Hepatocyte (in vitro differentiated cells): Measurements from ENCODE around the gene WDR36. TPM values are rescaled to one million over a fixed set of nuclear protein-coding genes. Genes with fewer than 3 reads are reported as not detected.

Experiments
- DNase-seq: peaks from one replicate; pipeline ENCODE4 v3.0.0-alpha.2; 2016; ENCODE audit warnings: low spot score
- H2AFZ ChIP-seq: fragments of 200-600 bp; sonication (generic); 2 replicates; pipeline ENCODE4 v1.6.0; 2016; ENCODE audit warnings: antibody characterized with exemption, mild to moderate bottlenecking
- H3K27ac ChIP-seq: fragments of 200-600 bp; sonication (generic); 2 replicates; pipeline ENCODE4 v1.5.1; 2016; ENCODE audit warnings: mild to moderate bottlenecking
- H3K27me3 ChIP-seq: fragments of 200-600 bp; sonication (generic); 2 replicates; pipeline ENCODE4 v1.6.1; 2016
- H3K36me3 ChIP-seq: fragments of 200-600 bp; sonication (generic); replicated peaks from 2 replicates; pipeline ENCODE4 v1.5.1; 2016; ENCODE audit warnings: low read depth; ENCODE audit not compliant: insufficient read depth
- H3K4me1 ChIP-seq: fragments of 200-600 bp; sonication (generic); 2 replicates; pipeline ENCODE4 v1.5.1; 2016; ENCODE audit warnings: mild to moderate bottlenecking, moderate library complexity; ENCODE audit not compliant: insufficient read depth
- H3K4me2 ChIP-seq: fragments of 200-600 bp; sonication (generic); 2 replicates; pipeline ENCODE4 v1.6.0; 2016
- H3K4me3 ChIP-seq: fragments of 200-600 bp; sonication (generic); 2 replicates; pipeline ENCODE4 v1.5.1; 2016; ENCODE audit warnings: mild to moderate bottlenecking
- H3K79me2 ChIP-seq: fragments of 200-600 bp; sonication (generic); 2 replicates; pipeline ENCODE4 v1.6.0; 2017; ENCODE audit warnings: mild to moderate bottlenecking
- H3K9me2 ChIP-seq: fragments of 200-600 bp; sonication (generic); replicated peaks from 2 replicates; pipeline ENCODE4 v1.6.0; 2017; ENCODE audit warnings: mild to moderate bottlenecking; ENCODE audit not compliant: insufficient read depth
- H3K9me3 ChIP-seq: fragments of 200-600 bp; sonication (generic); 2 replicates; pipeline ENCODE4 v1.5.1; 2016; ENCODE audit warnings: low read depth, mild to moderate bottlenecking
- H4K20me1 ChIP-seq: fragments of 200-600 bp; sonication (generic); 2 replicates; pipeline ENCODE4 v1.6.0; 2016; ENCODE audit warnings: mild to moderate bottlenecking; ENCODE audit not compliant: insufficient read depth, poor library complexity, severe bottlenecking
- EZH2 ChIP-seq: fragments of 200-600 bp; sonication (generic); IDR thresholded peaks from 2 replicates; pipeline ENCODE4 v1.6.1; 2016; ENCODE audit warnings: antibody characterized with exemption, mild to moderate bottlenecking, borderline replicate concordance
- EZH2phosphoT487 ChIP-seq: fragments of 200-600 bp; sonication (generic); IDR thresholded peaks from one replicate; pipeline ENCODE4 v1.6.1; 2018; ENCODE audit warnings: antibody characterized with exemption, mild to moderate bottlenecking, low read depth, moderate library complexity; ENCODE audit not compliant: unreplicated experiment, severe bottlenecking
- WGBS: methylation state at CpG from one replicate; pipeline ENCODE4 v1.1.6; 2016; ENCODE audit warnings: low lambda C conversion rate; ENCODE audit errors: missing lambda C conversion rate; 5-methylcytosine and 5-hydroxymethylcytosine counted together
- polyA plus RNA-seq: library from polyadenylated mRNA; unstranded; fragments of >200 nt; fragmentation: Nextera tagmentation; extraction: Ambion mirVana; gene quantifications from 2 replicates; pipeline ENCODE4 v1.2.1, GENCODE V29; 2016
- total RNA-seq: library from RNA; depleted of rRNA; stranded (reverse); fragments of >200 nt; gene quantifications from 2 replicates; pipeline ENCODE4 v1.2.3, GENCODE V29; 2014
- TF ChIP-seq, protein P1 (sequence below): fragments of 200-600 bp; sonication (generic); IDR thresholded peaks from 2 replicates; pipeline ENCODE4 v1.5.1; 2016; ENCODE audit warnings: antibody characterized with exemption, mild to moderate bottlenecking; ENCODE audit not compliant: poor library complexity

Gene WDR36
- total and polyA plus RNA-seq, 2 experiments from 2014 or later = 9.1 to 28.7 TPM

GRCh38 chr5:111127453-111128195 is 35.5 kb downstream of the WDR36 start:
- Histone ChIP-seq H3K4me3 (no peak overlapping the region), H3K9me2 (no peaks in the 10 kb centered on the region), H3K4me1 (no peaks in the 10 kb centered on the region), H3K27ac (no peak overlapping the region), H3K79me2 (no peaks in the 10 kb centered on the region), H2AFZ (no peak overlapping the region), H4K20me1 (no peaks in the 10 kb centered on the region), H3K27me3 (no peaks in the 10 kb centered on the region), H3K4me2 (no peak overlapping the region), H3K9me3 (no peaks in the 10 kb centered on the region), H3K36me3 (peaks cover 5% of the 10 kb centered on the region)
- TF ChIP-seq EZH2phosphoT487 (no peak), EZH2 (no peak)
- TF ChIP-seq, protein P1, sequence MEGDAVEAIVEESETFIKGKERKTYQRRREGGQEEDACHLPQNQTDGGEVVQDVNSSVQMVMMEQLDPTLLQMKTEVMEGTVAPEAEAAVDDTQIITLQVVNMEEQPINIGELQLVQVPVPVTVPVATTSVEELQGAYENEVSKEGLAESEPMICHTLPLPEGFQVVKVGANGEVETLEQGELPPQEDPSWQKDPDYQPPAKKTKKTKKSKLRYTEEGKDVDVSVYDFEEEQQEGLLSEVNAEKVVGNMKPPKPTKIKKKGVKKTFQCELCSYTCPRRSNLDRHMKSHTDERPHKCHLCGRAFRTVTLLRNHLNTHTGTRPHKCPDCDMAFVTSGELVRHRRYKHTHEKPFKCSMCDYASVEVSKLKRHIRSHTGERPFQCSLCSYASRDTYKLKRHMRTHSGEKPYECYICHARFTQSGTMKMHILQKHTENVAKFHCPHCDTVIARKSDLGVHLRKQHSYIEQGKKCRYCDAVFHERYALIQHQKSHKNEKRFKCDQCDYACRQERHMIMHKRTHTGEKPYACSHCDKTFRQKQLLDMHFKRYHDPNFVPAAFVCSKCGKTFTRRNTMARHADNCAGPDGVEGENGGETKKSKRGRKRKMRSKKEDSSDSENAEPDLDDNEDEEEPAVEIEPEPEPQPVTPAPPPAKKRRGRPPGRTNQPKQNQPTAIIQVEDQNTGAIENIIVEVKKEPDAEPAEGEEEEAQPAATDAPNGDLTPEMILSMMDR = no peak
- WGBS = 86% methylated on average over 3 of the region's 3 CpGs
- no peak for DNase-seq

DNA sequence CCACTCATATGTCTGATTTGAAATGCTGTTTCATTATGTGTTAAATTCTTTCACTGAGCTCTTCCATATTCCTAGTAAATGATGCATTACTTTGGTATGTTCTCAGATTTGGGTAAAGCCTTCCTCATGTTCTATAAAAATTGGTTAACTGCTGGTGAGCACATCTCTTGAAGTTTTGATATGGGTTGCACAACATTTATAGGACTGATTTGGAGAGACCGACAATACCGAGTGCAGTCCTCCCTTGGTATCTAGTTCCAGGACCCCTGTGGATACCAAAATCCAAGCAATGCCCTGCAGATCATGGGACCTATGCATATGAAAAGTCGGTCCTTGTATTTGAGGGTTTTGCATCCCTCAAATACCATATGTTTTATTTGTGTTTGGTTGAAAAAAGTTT is 37.8 kb downstream of the WDR36 start:
- H3K27me3 ChIP-seq = no peaks in the 10 kb centered on the region
- no peaks in the 10 kb centered on the region for H3K79me2 ChIP-seq
- no peak overlapping the region for H3K27ac ChIP-seq
- no peaks in the 10 kb centered on the region for H4K20me1 ChIP-seq
- no peak overlapping the region for H3K4me3 ChIP-seq
- TF ChIP-seq EZH2phosphoT487 = no peak
- TF ChIP-seq, protein P1 = no peak
- no peak for TF ChIP-seq EZH2
- H2AFZ ChIP-seq = no peak overlapping the region
- DNase-seq = no peak
- peaks cover 5% of the 10 kb centered on the region for H3K36me3 ChIP-seq
- WGBS = 87% methylated on average over 3 of the region's 3 CpGs
- H3K4me2 ChIP-seq = no peak overlapping the region
- no peaks in the 10 kb centered on the region for H3K9me2 ChIP-seq
- H3K4me1 ChIP-seq = no peaks in the 10 kb centered on the region
- no peaks in the 10 kb centered on the region for H3K9me3 ChIP-seq

- 72% methylated on average over 2 of the region's 2 CpGs for WGBS
- Histone ChIP-seq H3K36me3 (peaks cover 5% of the 10 kb centered on the region), H3K4me2 (no peak overlapping the region), H3K9me3 (no peaks in the 10 kb centered on the region), H3K4me1 (no peaks in the 10 kb centered on the region), H3K27me3 (no peaks in the 10 kb centered on the region), H3K27ac (no peak overlapping the region), H3K79me2 (no peaks in the 10 kb centered on the region), H3K4me3 (no peak overlapping the region), H2AFZ (no peak overlapping the region), H3K9me2 (no peaks in the 10 kb centered on the region), H4K20me1 (no peaks in the 10 kb centered on the region)
- no peak for DNase-seq
- TF ChIP-seq EZH2phosphoT487 (no peak), EZH2 (no peak)
- TF ChIP-seq, protein P1 = no peak
These were observed 39.2 kb downstream of the WDR36 start for GRCh38 chr5:111131356-111131755.
